HG02884 (cell line): ENCODE data around the gene POP4.
"Not testable (repeated sequence)": the region's sequence is repeated elsewhere in the genome, so short reads cannot be mapped to it uniquely, and the experiment has no call there.

ENCODE experiments used
- ATAC-seq: cut with Tn5 transposase; IDR thresholded peaks from one replicate; pipeline ENCODE4 v1.9.1; 2021; ENCODE audit warnings: mild to moderate bottlenecking, moderate library complexity; ENCODE audit not compliant: unreplicated experiment

Gene POP4

DNA sequence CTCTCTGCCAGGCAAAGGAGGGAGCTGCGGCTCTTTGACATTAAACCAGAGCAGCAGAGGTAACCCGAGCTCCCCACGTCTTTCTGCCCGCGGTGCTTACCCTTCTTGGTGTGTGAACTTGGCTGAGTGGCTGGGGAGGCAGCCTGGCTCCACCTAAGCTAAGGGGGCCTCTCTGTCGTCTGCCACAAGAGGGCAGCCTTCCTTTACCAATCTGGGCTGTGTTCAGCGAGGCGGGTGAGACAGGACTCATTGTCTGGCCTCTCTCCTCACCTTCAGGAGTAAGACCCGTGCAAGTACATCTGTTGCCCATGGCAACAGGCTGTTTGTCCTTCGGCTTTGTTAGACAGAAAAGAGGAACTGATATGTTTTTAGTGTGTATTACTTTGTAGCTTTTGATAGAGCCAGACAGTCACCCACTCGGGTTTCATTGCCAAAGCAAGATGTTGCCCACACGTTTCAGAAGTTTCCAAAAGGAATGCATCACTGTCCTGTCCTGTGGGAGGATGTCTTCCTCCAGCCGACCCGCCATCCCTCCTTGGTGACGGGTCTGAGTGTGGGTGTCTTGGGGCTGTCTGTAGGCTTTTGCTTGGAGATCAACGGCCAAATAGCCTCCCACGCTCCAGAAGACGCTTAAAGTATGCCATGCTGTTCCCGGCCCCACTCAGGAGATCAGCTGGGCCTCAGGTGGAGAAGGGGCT, 4.6 kb downstream of the POP4 start:
- peak; percentile 65 for ATAC-seq

DNA sequence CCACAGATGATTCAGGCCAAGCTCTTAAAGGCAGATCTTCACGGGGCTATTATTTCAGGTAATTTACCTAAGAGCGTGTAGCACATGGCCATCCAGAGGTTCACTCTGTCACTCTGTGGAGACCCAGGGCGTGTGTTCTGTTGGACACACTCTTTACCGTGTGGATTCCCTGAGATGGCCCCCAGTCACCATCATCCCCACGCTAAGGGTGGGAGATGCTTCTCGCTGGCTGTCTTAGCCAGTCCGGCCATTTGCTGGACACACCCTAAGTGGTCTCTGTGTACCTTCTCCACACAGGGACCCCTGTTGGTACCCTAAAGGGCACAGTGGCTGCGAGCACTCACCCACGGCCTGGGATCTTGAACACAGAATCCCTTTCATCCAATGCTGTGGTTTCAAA, 6.0 kb downstream of the POP4 start:
- ATAC-seq: no peak

DNA sequence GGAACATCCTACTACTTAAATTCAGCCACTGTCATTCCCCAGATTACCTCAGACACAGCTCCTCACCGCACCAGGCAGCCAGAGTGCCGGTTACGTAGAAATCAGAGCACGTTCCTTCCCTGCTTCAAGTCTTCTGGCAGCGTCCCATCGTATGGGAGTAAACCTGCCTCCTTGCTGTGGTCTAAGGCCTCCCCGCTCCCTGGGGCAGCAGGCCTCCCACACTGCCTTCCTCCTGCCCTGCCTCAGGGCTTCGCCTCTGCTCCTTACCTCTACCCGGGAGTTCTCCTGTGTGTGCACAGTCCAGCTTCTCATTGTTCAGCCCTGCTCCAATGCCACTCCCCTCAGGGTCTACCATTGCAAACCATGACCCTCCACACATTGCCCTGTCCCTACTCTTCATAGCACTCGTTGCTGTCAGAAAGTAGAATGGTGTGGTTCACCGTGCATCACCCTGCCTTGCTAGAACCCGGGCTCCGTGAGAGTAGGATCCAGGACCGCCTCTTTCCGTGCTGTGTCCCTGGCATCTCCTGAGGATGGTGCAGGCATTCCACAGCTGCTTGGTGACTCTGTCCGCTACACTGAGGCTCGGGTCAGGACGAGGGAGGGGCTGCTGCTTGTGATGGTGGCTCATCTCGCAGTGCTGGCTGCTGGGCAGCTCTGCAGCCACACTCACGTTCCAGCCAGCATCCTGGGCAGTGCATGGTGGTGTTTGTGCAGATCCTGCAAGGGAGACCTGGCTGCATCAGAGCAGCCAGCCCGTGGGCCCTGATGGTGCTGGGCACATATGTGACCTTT, 6.9 kb downstream of the POP4 start:
- no peak for ATAC-seq

DNA sequence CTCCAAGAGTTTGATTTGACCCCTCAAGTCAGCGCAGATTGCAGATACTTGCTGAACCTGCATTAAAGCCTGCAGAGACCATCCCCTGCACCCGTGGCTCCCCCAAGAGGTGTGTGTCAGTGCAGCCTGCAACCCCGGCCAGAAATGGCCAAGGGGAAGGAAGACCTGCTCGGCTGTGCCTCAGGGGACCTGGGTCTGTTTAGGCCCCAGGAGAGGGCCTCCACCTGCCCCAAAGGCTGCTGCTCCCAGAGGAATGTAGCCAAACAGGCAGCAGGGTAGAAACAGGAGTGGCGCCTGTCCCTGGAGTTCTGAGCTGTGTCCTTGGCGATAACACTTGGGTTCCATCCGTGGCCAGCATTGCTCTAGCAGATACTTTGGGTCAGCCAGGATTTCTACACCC, 8.0 kb downstream of the POP4 start:
- ATAC-seq: no peak

DNA sequence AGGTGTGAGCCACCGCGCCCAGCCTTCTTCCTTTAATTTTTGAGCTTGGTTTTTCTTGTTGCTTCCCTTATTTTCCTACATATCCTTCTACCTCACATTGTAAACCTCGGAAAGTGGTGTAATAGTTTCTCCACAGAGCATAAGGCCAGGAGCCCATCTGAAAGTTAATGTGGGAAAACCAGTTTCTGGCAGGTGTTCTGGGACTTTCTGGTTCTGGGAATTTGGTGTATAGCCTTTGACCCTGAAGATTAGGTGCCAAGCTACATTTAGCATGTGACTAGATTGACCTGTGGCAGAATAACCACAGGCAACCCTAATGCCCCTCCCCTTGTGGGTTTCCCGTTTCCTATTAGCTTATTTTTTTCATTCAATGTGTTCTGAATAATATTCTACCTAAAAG, 8.7 kb downstream of the POP4 start:
- no peak for ATAC-seq

DNA sequence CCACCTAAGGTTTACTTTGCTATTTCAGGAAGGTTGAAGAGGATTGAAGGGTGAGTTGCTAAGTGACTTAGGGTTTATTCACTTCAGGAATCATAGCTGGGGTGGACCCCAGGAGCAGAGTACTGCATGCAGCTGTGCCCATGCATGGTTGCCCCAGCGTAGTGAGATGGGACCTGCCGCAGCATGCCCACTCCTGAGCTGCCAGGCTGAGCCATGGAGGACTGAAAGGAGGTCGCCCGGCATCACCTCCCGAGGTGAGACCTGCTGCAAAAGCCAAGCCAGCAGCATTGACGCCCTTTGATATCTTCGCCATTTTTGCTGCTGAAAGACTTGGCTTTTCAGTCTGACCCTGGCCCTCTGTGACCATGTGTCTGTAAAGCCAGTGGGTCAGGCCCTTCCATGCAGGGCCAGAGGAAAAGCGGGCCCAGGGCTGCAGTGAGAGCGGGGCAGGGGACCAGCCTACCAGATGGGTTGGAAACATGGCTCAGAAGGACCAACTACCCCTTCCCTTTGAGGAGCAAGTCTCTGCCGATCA, 9.9 kb downstream of the POP4 start:
- no peak for ATAC-seq

DNA sequence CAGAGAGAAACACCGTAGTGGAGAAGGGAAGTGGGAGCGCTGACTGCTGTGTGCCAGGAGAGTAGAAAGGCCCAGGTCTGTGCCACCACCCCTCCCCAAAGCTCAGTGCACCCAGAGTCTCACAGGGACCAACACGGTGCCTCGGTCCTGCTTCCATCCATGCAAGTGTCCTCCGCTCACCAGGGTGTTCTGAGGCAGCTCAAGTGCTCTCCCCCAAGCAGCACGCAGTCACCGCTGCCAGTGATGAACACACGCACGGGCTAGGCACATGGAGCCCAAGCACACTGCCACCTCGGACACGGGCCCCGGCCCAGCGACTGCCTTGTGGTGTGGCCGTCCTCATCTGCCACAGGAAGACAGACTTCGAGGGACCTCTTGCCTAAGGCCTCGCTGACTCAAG, 10.5 kb downstream of the POP4 start:
- ATAC-seq: no peak

DNA sequence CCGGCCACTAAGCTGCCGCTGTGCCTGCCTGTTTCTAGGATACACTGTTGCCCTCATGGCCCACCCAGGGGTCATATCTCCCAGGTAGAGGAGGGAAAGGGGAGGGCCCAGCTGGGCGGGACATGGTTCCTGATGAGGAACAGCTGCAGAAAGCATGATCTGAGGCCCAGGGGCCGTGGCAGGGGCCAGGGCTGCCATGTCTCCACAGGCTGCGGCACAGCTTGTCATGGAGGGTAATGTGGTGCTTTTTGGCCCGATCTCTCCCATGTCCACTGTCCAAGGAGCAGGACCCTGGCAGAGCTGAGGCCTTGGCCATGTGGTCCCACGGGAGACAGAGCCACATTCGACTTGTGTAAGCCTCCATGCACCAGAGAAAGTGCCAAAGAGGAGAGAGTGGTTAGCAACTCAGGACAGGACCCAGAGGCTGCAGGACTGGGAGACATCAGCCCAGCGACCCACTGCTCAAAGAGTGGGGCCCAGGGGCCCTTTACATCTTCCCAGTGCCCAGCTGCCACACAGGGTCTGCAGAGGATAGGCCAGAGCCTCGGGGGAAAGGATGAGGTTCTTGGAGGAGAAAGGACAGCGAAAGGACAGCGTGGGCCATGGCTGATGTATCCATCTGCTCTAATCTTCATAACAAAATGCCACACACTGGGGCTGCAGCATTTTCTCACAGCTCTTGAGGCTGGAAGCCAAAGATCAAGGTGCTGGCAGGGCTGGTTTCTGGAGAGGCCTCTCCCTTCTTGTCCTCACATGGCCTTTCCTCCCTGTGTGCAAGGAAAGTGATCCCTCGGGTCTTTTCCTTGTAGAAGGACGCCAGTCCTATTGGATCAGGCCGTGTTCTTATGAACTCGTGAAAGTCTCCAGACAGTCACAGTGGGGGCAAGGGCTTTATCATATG, 11.5 kb downstream of the POP4 start:
- ATAC-seq: no peak

DNA sequence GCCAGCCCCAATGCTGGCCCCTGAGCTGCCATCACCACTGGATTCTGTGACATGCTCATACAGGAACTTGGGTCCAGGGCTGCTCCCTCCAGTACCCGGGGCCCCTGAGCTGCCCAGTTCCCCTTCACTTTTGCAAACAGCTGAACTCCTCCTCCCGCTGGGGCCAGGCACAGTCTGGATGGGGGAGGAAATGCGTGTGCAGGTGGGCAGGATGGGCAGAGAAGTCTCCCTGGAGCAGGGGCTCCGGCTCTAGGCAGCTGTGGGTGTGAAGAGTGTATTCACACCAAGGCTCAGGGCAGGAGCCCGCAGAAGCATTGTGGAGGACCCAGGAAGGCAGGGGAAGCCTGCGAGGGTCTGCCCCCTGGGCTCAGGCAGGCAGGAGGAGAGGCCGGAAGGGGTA, 12.4 kb downstream of the POP4 start:
- no peak for ATAC-seq

DNA sequence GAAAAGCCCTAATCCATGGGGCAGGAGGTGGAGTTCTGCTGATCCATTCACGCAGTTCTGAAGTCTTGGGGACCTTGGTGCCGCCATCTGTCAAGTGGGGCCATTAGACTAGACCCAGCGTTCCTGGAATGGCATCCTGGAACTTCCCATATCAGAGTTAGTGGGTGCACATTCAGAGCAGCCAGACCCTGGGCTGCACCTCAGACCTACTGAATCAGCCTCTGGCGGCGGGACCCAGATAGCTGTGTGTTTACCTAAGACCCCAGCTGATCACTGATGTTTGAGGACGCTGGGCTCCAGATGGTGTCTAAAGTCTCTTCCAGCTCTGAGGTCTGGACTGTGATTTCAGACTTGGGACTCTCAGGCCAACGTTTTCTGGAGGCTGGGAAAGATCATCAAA, 12.8 kb downstream of the POP4 start:
- no peak for ATAC-seq

DNA sequence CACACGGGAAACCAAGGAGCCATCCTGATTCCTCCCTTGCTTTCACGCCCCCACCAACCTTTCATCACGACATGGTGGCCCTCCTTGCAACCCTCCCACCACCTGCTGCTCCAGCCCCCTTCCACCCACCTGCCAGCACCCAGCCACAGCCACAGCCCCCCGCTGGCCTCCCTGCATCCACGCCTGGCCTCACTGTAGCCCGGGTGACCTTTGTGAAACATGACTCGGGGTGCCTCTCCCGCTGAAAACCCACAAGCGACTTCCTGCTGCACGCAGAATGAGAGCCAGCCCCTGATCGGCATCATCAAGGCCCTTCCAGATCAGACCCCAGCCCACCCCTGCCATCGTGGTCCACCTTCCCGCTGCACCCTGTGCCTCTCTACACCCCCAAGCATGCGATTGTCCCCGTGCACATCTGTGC, 14.9 kb downstream of the POP4 start:
- ATAC-seq: no peak

DNA sequence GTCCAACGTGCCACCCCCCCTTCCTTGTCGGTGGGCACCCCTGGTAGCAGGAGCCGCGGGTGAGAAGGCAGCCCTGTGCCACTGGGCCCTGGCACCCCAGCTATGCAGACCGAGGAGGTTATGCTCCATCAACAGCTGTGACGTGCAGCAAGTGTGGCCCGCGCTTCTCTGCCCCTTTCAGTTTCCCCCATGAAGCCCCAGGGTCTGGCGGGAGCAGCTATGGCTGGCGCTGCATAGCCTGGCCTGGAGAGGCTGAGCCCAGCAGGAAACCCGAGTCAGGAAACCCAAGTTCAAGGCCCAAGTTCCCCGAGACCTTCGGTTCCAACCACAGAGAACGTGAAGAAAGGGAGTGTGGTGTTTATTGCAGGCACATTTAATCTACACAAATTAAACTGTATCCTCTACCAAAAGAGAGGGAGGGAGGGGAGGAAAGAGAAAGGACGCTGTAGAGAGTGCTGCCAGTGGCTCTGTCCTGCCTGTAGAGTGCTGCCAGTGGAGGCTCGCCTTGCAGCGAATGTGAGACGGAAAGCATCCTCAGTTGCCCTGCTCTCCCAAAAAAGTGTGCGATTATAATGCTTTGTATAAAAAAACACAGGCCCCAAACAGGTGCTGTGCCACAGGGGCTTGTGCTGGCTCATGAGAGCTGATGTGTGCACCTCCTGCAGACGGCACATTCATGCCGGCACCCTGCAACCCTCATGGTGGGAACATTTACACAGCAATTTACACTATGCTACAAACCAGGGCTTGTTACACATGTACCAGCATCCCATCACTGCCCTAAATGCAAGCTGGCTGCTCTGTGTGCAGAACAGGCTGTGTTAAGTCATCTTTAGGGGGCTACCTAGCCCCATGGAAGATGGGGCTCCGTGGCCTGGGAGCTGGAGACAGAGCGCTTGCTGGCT, 16.3 kb downstream of the POP4 start:
- ATAC-seq: no peak

DNA sequence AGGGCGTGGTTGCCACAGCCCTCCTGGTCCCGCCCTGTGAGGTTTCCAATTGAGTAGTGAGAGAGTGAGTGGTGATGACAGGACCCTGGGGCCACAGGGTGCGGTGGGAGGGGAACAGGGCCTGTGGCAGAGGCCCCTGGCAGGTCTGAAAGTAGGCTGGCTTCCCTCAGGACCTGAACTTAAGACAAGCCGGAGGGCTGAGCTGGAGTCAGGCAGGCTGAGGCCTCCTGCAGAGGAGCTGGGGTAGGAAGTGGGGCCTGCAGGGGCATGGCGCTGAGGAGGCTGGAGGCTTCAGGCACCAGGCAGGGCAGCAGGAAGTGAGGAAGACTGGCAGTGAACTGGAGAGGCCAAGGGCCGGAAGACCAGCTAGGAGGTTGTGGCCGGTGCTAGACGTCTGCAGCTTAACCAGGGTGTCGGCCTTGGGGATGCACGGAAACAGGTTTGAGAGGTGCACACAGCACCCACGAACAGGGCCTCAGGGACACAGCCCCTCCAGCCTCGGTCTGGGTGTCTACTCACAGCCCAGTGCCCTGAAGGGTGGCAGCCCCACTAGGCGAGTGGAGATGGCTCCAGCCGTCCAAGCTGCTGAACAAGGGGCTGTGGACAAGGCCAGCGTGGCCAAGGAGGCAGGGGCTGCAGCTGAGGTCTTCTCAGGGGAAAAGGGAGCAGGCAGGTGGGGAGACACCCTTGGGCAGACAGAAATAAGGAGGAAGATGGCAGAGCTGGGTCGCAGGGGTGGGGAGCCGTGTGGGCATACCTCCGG, 17.8 kb downstream of the POP4 start:
- ATAC-seq: no peak

DNA sequence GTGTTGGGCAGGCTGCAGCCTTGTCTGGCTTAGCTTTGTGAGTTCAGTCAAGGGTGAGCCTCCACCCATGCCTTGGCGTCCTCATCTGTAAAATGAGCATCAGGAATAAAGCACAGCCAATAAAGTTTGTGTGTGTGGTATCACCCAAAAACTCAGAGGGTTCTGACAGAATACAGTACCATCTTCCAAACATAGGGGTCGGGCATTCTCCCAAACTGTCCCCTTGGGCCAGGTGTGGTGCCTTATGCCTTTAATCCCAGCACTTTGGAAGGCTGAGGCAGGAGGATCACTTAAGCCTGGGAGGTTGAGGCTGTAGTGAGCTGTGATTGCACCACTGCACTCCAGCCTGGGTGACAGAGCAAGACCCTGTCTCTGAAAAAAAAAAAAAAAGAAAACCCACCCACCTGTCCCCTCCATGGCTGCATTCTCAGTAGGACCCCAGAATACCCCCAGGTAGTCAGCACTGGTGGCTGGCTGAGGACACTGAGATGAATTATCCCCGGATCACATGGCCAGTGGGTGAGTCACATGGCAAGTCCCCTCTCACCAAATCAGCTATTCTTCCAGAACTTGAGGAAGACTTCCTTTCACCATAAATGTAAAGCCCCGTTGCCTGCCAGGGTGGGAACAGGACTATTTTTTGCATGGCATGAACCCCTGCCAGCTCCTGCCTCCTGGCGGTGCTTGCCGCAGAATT, 18.6 kb downstream of the POP4 start:
- ATAC-seq: no peak

DNA sequence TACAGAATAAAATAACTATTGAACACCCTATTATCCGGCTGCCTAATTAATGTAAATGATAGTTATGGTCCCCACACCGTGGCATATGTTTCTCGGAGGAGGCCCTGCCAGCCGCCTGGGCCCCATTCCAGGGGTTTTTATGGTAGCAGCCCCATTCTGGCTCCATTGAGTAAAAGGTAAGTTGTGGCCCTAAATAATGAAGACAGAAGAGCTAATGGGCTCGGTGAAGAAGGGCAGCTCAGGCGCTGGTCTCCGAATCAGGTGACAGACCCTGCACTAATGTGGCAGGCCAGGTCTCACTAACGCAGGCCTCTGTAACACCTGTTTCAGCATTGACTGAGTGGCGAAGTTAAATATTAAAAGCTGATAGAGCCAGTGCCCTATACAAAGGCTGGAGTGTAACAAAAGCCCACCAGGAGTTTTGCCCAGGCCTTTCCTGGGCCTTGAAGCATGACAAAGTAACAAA, 19.1 kb downstream of the POP4 start:
- no peak for ATAC-seq

DNA sequence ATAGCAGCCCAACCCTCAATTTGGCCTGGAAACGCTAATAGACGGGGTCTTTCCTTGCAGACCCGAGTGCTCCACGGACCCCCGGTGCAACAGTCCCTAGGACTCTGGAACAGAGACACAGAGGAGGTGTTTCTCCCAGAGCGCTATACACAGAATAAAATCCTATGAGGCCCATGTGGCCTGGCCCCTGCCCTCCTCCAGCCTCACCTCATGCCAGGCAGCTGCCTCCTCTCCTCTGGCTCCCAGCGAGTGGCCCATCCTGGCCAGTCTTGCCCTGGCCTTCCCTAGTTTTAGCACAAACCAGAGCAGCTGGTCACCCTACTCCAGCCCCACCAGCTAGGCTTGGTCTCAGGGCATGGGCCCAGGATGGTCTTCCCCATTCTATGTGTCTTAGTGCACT, 20.3 kb downstream of the POP4 start:
- no peak for ATAC-seq

DNA sequence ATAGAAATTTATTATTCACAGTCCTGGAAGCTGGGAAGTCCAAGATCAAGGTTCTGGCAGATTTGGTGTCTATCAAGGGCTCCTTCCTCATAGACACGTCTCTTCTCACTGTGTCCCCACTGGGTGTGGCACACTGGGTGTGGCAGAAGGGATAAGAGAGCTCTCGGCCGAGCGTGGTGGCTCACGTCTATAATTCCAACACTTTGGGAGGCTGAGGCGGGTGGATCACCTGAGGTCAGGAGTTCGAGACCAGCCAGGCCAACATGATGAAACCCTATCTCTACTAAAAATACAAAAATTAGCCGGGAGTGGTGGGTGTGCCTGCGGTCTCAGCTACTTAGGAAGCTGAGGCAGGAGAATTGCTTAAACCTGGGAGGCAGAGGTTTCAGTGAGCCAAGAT, 20.7 kb downstream of the POP4 start:
- not testable (repeated sequence) for ATAC-seq

DNA sequence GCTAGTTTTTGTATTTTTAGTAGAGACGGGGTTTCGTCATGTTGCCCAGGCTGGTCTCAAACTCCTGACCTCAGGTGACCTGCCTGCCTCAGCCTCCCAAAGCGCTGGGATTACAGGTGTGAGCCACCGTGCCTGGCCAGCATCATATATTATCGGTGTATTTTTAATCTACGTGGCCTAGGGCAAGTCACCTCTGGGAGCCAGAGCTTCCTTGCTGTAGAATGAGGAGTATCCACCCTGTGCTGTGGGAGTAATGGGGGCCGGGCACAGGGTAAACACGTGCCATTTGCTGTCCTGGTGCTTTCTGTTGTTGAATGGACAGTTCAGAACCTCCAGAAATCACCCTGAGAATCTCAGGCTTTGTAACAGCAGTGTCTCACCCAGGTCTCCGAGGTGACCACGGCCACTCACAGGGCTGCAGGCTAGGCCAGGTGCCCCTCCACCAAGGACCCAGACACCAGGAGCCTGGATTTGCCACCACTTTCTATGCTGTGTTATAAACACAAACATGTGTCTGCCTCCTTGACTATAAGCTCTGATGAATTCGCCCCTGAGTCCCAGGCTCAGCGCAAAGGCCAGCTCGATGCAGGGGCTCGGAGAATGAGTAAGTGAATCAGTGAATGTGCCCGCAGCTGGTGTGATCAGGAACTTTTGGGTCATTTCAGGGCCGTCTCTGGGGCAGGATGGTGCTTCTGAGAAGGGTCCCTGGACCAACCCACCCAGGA, 22.7 kb downstream of the POP4 start:
- ATAC-seq: no peak
